H1 (cell line): Measurements from ENCODE around the gene CSDE1. TPM values are rescaled to one million over a fixed set of nuclear protein-coding genes. Genes with fewer than 3 reads are reported as not detected.

Experiments
- CBX5 ChIP-seq: fragments of 300-800, 300-1000 bp; sonication (generic); IDR thresholded peaks from 2 replicates; pipeline ENCODE4 v1.7.1; 2016; ENCODE audit warnings: antibody characterized with exemption, low read length, low read depth
- CBX8 ChIP-seq: fragments of 300-800, 300-1000 bp; sonication (generic); IDR thresholded peaks from 2 replicates; pipeline ENCODE4 v1.7.1; 2016; ENCODE audit warnings: low read depth, low read length, borderline replicate concordance
- GTF2F1 ChIP-seq: IDR thresholded peaks from 2 replicates; pipeline ENCODE4 v1.6.1; 2012; ENCODE audit warnings: low read depth, low read length, improper control_type of control experiment, borderline replicate concordance
- MAFK ChIP-seq: IDR thresholded peaks from 2 replicates; pipeline ENCODE4 v1.6.1; 2012; ENCODE audit warnings: low read depth, mild to moderate bottlenecking, improper control_type of control experiment, low read length
- POU5F1 ChIP-seq: IDR thresholded peaks from 2 replicates; pipeline ENCODE4 v1.6.1; 2011; ENCODE audit warnings: low read depth, mild to moderate bottlenecking, low read length, moderate library complexity
- RAD21 ChIP-seq, 2 experiments: IDR thresholded peaks in 1 of 2; conservative IDR thresholded peaks in 1 of 2; 2 replicates each; pipeline ENCODE4 v1.6.1; 2011; ENCODE audit warnings: low read depth in 2 of 2, low read length in 2 of 2, improper control_type of control experiment in 1 of 2, inconsistent platforms in 1 of 2, mild to moderate bottlenecking in 1 of 2, moderate library complexity in 1 of 2
- polyA plus RNA-seq, 7 experiments: library from polyadenylated mRNA; depleted of rRNA in 3 of 7; stranded (reverse) in 5 of 7; unstranded in 2 of 7; fragments of >200 nt in 5 of 7; fragments of 200-250 nt in 2 of 7; gene quantifications; 1 replicate in 5 of 7; 2 replicates in 1 of 7; 4 replicates in 1 of 7; pipeline versions ENCODE4 v1.2.1 to v1.2.3, GENCODE V29; 2011 to 2013; ENCODE audit warnings: missing spikeins in 2 of 7, mixed read lengths in 2 of 7
- total RNA-seq: library from RNA; stranded (reverse); fragmentation: NEBNext Ultra II Directional; extraction: Animal tissue kit (Norgen Biotek cat#: 25700); gene quantifications from 2 replicates; pipeline ENCODE4 v1.2.1, GENCODE V29; 2021
- TF ChIP-seq, protein P1 (sequence below): fragments of 300-600 bp; sonication (generic); IDR thresholded peaks from 2 replicates; pipeline ENCODE4 v1.7.1; 2012; ENCODE audit warnings: low read length, moderate library complexity, mild to moderate bottlenecking, inconsistent platforms; ENCODE audit not compliant: insufficient replicate concordance

CSDE1 gene
- total and polyA plus RNA-seq, 2 of the 8 experiments (the other 6 are each of a cell fraction or from before 2014, with no cell fraction given), result 149 to 635 TPM

DNA sequence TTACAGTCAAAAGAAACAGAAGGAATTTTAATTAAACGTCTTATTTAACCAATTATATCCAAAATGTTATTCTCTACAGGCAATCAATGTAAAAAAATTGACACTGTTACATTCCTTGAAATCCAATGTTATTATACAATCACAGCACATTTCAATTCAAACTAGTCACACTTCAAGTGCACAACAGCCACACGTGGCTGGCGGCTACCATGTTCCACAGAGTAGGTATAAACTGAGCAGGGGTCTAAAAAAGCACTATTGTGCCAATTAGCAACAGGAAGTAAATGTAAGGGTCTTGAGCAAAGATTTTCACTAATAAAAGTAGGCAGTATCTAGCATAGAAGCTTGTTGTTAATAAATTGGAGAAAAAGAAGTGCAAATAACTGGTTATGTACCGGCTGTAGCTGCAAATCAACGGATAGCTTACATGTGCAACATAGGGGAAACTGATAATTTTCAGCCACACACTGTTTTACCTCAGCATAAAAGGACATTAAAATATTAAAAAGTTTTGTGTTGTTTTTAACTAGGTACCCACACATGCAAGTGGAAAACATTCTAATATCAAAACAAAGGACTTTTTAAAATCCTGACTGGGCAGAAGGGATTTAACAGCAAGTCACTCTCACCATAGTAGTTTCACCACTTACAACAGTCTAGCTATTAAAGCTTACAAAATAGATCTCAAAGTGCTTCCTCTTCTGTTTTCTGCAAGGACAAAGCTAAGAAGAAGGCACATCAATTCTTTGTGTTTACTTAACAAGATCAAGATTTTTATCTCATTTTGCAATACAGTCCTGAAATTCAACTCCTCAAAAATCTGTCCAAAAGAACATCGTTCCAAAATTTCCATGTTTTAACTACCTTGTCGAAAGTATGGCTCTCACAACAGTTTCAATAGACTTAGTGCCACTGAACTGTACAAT is 2.5 kb downstream of the CSDE1 start (continued):
- TF ChIP-seq, protein P1, sequence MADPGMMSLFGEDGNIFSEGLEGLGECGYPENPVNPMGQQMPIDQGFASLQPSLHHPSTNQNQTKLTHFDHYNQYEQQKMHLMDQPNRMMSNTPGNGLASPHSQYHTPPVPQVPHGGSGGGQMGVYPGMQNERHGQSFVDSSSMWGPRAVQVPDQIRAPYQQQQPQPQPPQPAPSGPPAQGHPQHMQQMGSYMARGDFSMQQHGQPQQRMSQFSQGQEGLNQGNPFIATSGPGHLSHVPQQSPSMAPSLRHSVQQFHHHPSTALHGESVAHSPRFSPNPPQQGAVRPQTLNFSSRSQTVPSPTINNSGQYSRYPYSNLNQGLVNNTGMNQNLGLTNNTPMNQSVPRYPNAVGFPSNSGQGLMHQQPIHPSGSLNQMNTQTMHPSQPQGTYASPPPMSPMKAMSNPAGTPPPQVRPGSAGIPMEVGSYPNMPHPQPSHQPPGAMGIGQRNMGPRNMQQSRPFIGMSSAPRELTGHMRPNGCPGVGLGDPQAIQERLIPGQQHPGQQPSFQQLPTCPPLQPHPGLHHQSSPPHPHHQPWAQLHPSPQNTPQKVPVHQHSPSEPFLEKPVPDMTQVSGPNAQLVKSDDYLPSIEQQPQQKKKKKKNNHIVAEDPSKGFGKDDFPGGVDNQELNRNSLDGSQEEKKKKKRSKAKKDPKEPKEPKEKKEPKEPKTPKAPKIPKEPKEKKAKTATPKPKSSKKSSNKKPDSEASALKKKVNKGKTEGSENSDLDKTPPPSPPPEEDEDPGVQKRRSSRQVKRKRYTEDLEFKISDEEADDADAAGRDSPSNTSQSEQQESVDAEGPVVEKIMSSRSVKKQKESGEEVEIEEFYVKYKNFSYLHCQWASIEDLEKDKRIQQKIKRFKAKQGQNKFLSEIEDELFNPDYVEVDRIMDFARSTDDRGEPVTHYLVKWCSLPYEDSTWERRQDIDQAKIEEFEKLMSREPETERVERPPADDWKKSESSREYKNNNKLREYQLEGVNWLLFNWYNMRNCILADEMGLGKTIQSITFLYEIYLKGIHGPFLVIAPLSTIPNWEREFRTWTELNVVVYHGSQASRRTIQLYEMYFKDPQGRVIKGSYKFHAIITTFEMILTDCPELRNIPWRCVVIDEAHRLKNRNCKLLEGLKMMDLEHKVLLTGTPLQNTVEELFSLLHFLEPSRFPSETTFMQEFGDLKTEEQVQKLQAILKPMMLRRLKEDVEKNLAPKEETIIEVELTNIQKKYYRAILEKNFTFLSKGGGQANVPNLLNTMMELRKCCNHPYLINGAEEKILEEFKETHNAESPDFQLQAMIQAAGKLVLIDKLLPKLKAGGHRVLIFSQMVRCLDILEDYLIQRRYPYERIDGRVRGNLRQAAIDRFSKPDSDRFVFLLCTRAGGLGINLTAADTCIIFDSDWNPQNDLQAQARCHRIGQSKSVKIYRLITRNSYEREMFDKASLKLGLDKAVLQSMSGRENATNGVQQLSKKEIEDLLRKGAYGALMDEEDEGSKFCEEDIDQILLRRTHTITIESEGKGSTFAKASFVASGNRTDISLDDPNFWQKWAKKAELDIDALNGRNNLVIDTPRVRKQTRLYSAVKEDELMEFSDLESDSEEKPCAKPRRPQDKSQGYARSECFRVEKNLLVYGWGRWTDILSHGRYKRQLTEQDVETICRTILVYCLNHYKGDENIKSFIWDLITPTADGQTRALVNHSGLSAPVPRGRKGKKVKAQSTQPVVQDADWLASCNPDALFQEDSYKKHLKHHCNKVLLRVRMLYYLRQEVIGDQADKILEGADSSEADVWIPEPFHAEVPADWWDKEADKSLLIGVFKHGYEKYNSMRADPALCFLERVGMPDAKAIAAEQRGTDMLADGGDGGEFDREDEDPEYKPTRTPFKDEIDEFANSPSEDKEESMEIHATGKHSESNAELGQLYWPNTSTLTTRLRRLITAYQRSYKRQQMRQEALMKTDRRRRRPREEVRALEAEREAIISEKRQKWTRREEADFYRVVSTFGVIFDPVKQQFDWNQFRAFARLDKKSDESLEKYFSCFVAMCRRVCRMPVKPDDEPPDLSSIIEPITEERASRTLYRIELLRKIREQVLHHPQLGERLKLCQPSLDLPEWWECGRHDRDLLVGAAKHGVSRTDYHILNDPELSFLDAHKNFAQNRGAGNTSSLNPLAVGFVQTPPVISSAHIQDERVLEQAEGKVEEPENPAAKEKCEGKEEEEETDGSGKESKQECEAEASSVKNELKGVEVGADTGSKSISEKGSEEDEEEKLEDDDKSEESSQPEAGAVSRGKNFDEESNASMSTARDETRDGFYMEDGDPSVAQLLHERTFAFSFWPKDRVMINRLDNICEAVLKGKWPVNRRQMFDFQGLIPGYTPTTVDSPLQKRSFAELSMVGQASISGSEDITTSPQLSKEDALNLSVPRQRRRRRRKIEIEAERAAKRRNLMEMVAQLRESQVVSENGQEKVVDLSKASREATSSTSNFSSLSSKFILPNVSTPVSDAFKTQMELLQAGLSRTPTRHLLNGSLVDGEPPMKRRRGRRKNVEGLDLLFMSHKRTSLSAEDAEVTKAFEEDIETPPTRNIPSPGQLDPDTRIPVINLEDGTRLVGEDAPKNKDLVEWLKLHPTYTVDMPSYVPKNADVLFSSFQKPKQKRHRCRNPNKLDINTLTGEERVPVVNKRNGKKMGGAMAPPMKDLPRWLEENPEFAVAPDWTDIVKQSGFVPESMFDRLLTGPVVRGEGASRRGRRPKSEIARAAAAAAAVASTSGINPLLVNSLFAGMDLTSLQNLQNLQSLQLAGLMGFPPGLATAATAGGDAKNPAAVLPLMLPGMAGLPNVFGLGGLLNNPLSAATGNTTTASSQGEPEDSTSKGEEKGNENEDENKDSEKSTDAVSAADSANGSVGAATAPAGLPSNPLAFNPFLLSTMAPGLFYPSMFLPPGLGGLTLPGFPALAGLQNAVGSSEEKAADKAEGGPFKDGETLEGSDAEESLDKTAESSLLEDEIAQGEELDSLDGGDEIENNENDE, result no peak
- TF ChIP-seq GTF2F1 (no peak), POU5F1 (no peak), CBX8 (no peak), MAFK (no peak), RAD21 (IDR thresholded peaks at IDR 0.05 in 1 of 2, conservative IDR thresholded peaks at IDR 0.05 in 1 of 2; ENCODE audit: low read depth in 2 of 2, low read length in 2 of 2) (no peak), CBX5 (no peak)
